NB4 (cell line): ENCODE results near the gene ADPRS.

Experiments
- POLR2A ChIP-seq: IDR thresholded peaks from 2 replicates; pipeline ENCODE4 v1.6.1; 2011; ENCODE audit warnings: mild to moderate bottlenecking; ENCODE audit not compliant: insufficient read length; ENCODE audit errors: extremely low read depth
- TF ChIP-seq, protein P1 (sequence below): IDR thresholded peaks from 2 replicates; pipeline ENCODE4 v1.6.1; 2011; ENCODE audit warnings: low read depth, low read length
- TF ChIP-seq, protein P2 (sequence below): IDR thresholded peaks from one replicate; pipeline ENCODE4 v1.5.1; 2012; ENCODE audit warnings: low read depth, low read length

DNA sequence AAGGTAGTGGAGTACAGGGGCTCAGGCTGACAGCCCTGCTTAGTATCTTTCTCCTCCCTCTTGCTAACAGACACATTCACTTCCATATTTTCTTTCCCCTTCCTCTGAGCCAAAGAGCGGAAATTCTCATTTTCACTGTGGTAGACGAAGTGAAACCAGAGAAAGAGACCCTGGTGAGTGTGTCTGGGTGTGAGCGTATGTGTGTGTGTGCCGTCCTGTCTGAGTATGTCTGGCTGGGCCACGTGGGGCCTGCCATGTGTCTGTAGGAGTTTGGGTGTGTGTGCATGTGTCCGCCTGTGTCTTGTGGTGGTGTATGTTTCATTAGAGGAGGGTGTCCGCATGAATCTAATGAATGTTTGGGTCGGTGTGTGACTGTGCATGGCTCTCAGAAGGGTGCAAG lies 34.7 kb downstream of the ADPRS start:
- TF ChIP-seq, protein P1, sequence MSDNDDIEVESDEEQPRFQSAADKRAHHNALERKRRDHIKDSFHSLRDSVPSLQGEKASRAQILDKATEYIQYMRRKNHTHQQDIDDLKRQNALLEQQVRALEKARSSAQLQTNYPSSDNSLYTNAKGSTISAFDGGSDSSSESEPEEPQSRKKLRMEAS: no peak
- TF ChIP-seq, protein P2, sequence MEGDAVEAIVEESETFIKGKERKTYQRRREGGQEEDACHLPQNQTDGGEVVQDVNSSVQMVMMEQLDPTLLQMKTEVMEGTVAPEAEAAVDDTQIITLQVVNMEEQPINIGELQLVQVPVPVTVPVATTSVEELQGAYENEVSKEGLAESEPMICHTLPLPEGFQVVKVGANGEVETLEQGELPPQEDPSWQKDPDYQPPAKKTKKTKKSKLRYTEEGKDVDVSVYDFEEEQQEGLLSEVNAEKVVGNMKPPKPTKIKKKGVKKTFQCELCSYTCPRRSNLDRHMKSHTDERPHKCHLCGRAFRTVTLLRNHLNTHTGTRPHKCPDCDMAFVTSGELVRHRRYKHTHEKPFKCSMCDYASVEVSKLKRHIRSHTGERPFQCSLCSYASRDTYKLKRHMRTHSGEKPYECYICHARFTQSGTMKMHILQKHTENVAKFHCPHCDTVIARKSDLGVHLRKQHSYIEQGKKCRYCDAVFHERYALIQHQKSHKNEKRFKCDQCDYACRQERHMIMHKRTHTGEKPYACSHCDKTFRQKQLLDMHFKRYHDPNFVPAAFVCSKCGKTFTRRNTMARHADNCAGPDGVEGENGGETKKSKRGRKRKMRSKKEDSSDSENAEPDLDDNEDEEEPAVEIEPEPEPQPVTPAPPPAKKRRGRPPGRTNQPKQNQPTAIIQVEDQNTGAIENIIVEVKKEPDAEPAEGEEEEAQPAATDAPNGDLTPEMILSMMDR: no peak
- no peak for TF ChIP-seq POLR2A
